GM19468 (cell line): ENCODE results near the gene DAB2.

ENCODE experiments used
- ATAC-seq: cut with Tn5 transposase; IDR thresholded peaks from one replicate; pipeline ENCODE4 v1.9.1; 2021; ENCODE audit warnings: mild to moderate bottlenecking, moderate library complexity, moderate number of reproducible peaks; ENCODE audit not compliant: unreplicated experiment; ENCODE audit errors: extremely low read depth

The DAB2 gene

DNA sequence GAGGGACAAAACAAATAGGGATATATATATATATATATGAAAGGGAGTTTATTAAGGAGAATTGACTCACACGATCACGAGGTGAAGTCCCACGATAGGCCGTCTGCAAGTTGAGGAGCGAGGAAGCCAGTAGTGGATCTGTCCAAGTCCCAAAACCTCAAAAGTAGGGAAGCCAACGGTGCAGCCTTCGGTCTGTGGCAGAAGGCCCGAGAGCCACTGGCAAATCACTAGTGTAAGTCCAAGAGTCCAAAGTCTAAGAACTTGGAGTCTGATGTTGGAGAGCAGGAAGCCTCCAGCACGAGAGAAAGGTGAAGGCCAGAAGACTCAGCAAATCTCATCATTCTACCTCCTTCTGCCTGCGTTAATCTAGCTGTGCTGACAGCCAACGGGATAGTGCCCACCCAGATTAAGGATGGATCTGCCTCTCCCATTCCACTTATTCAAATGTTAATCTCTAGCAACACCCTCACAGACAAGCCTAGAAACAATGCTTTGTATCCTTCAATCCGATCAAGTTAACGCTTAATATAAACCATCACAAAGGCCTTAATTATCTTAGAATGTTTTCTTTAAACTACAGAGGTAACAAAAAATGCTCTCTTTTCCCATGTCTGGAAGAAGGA, 23.8 kb upstream of the DAB2 start:
- no peak for ATAC-seq

DNA sequence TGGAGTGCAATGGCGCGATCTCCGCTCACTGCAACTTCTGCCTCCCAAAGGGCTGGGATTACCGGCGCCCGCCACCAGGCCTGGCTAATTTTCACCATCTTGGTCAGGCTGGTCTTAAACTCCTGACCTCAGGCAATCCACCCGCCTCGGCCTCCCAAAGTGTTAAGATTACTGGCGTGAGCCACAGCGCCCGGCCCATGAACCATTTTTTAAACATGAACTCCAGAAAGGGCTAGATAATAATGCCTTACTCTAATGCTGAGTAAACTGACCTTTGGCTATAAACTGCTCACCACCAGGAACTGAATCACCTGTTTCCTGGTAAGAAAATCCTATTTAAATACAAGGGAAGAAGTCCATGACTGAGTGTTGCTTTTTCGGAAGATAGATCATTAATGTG, 23.2 kb upstream of the DAB2 start:
- ATAC-seq, result no peak

DNA sequence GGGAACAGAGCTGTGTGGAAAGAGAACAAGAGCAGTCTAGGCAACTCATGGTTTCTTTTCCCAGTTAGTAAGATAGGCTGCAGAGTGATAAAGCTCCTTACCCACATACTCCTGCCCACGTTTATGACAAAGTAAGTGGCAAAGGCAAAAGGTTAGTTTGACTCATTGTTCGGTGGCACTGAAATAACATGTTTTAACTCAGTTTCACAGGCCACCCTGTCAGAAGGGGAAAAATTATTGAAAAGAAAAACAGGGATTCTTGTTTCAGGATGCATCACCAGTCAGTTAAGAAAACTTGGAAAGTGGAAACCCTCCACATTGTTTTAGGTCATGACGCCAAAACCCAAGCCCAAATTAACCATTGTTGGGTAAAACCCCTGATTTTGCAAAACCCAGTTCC, 22.3 kb upstream of the DAB2 start:
- ATAC-seq, result no peak

DNA sequence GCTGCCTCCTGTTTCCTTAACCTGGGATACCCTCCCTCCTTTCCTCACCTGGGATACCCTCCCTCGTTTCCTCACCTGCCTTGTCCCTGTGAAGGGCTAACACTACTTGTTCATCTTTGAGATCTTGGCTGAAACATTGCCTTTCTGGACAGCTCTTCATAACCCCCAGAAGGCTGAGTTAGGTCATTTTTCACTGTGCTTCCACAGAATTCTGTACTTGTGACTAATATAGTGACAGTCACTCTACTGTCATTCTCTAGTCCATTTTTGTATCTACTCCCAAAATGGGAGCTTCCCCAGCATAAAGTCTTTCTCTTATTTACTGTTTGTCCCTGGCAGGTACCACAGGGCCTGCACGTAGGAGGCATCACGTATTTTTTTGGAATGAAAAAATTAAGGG, 21.5 kb upstream of the DAB2 start:
- no peak for ATAC-seq

DNA sequence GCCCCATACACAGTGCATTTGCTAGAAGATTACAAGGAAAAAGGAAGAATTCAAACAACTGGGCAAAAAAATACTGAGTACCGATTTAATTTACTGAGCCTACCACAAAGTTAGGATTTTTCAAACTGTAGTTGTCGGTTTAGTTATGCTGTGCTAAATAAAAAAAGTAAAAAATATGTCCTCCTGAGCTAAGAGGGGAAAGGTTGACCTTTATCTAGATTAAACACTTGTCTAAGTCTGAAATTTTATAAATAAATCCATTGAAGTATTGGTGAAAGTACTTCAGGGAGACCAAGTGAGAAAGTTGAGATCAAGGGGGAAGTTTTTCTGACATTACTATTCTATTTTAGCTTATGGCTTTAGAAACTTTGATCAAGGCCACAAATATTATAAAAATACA, 19.1 kb upstream of the DAB2 start:
- no peak for ATAC-seq

DNA sequence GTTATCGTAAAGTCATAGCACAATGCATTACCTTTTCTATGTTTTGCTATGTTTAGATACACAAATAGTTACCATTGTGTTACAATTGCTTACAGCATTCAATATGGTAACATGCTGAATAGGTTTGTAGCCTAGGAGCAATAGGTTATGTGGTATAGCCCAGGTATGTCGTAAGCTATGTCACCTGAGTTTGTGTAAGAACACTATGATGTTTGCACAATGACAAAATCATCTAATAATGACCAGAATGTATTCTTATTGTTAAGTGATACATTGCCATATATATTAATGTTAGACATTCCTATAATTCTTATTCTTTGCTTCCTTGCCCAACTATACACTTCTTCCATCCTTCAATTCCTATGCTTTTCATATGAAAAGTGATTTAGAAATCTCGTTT, 18.2 kb upstream of the DAB2 start:
- ATAC-seq, result no peak

DNA sequence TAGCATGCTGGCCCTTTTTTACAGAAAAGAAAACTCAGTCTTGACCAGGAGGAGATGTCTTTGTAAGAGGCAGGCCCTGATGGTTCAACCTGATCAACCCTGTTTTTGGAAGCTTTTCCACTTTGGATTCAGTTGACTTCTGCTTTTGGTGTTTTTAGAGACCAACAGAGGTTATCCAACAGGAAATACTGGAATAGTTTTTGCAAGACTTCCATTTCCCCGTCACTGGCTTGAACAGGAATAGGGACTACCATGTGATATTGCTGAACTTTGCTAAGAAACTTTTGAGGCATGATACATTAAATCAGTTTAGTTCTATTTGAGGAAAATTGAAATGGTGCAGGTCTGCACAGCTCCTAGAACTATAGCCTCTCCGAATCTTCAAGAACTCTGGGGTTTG, 17.1 kb upstream of the DAB2 start:
- no peak for ATAC-seq

DNA sequence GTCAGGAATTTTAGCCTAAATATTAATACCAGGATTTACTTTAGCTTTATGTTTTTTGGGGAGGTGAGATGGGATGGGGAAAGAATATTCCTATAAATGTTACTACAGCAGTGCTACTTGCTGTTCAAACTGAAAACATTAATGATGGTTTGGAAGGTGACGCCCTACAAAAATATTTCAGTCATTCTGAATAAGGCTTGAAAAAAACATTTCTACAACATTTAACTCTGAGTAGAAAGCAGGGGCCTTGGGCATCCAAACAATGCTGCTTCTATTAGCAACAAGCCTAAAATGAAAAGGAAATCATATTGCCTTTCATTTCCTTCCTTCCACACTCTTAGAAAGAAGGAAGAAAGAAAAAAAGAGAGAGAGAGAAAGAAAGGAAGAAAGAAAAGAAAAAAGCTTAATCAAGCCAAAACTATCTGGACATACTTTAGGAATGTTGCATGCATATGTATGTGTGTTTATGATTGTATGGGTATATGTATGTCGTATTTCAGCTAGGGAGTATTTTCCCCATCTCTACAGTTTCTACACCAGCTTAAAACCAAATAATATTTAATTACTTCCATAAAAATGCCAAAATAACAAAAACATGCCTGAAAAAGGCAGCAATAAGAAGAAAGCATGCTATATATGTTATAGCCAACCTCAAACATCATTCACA, 16.3 kb upstream of the DAB2 start:
- no peak for ATAC-seq

DNA sequence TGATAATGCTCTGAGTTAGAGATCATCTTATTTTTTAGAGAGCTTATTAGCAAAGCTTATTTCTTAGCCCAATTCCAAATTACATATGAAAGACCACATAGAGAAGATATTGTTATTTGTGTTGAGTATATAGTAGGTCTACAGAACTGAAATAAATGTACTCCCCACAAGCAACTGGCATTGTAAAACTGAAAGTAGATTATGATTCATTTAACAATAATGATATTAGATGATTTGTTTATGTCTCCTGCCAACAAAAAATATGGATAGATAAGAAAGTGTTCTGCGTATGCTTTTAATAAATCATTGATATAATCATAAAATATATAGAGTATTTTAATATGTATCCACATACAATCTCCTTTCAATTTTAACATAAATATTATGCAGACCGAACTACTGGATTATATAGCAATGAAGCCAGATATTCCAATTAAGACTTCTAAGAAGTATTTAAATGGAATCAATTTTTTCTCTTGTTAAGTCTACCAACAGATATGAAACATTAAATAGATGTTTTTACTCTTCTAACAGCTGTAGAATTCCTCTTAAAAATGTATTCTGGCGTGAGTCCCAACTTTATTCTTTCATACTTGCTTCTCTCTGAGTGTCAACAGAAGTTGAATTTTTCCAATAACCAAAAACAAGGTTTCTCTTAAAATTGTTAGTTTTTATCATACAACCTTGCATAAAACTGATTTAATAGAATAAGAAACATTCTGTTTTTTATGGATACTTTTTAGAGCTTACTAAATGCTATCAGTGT, 15.6 kb upstream of the DAB2 start:
- ATAC-seq, result no peak

DNA sequence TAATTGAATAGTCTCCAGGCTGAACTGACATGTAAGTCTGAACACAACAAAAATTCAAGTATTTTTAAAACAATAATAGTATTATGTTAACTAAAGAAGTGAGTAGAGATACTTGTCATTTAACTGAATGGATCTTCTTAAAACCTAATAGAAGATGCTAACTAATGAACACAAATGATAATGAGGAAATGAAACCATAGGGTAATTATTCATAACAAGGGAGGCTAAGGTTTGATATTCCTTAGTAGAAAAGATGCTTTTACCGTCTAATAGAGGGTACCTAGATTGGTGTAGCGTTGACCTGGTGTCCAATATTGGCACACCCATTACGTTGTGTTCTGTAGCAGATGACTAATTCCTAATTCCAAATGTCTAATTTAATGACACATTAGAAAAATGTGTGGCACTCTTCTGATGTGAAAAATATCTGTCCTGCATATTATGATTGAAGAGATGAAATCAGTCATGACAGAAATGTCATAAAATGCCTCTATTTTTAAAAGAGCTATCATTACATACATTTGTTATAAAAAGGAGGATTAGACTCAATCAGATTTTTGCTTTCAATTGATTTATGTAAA, 14.9 kb upstream of the DAB2 start:
- no peak for ATAC-seq

DNA sequence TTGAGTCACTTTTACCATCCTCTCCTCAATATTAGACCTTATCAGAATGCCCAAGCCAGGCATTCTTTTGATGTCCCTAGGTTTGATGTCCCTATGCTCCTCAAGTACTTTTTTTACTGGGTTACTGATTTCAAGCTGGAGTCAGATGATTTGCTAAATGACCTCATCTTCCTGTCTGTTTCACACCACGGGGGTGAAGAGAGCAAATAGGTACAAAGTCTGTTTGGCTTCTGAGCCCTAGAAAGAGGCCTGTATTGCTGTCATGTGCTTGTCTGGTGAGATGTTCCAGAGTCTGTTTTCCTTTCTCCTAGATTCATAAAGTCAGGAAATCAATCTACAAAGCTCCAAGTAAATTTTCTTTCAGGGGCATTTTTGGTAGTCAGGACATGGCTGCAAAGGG, 12.7 kb upstream of the DAB2 start:
- no peak for ATAC-seq

DNA sequence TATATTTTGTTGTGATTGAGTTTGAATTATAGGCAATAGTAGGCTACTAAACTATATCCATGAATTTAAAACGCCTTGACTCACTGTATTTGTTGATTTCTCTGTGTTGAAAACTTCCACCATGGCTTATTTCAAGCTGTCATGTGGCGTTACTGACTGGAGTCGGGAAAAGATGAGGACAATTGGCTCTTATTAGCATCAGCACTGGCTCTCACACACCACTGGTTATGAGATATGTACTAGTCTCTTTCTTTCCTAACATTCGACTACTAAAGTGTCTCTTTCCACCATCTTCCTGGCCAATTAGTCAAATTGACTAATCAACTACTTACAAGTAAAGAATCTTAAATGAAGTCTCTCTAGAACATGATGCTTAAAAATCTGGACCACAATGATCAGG, 9.1 kb upstream of the DAB2 start:
- no peak for ATAC-seq

DNA sequence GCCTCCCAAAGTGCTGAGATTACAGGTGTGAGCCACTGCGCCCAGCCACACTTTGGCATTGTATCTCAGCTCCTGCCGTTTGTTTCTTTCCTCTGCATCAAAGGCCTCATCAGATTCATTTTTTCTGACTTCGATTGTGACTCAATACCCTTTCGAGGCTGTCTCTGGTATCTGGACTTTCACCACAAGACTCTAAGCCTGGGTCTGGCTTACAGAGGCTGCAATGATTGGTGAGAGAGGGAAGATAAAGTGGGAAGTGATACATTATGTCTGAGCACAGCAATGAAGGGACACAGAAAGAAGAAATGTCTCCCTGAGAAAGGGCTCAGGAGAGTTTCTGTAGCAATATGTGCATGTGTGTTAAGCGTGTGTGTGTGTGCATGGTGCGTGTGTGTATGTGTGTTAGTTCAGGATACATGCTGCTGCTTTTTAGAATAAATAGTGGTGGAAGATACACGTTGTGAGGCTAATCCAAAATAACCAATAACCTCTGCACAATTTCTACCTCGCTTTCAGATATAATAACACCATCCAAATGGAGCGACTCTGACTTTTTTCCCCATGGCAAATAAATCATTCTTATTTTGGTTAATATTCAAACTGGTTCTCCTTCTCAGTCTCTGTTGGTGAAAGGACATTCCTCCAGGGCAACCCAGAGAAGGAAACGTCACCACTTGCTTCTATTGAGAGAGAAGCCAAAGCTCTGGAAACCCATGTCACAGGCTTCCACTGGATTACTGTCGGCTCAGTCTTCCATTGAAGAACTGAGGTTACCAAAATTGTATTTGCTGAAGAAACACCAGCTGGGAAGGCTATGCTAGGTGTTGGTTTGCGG, 8.1 kb upstream of the DAB2 start:
- no peak for ATAC-seq

DNA sequence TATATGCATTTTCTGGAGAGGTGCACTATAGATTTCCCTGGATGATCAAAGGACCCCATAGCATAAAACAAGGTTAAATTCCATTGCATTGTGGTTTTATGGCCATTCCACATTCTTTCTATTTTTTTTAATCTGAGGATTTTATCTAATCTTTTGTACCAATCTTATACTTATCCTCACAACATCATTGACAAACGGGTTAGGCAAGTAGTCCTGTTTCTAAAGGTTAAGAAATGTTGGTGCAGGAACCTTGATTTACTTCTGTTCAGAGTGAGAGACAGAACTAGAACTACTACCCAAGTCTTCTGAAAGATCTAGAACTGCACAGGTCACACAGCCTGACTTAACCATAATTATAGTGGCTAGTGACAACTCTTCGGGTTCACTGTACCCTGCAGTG, 5.7 kb upstream of the DAB2 start:
- ATAC-seq, result no peak

DNA sequence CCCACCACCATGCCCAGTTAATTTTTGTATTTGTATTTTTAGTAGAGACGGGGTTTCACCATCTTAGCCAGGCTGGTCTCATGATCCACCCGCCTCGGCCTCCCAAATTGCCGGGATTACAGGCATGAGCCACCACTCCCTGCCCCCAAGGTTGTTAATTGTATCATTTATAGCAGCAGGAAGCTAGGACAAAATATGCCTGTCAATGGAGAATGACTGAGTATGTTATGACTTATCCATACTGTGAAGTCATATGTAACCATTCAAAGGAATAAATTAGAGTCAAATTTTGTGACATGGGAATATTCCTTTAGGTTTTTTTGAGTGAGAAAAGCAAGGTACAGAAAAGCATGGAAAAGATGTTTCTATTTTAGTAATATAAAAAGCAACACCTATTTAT, 3.9 kb upstream of the DAB2 start:
- ATAC-seq, result no peak

DNA sequence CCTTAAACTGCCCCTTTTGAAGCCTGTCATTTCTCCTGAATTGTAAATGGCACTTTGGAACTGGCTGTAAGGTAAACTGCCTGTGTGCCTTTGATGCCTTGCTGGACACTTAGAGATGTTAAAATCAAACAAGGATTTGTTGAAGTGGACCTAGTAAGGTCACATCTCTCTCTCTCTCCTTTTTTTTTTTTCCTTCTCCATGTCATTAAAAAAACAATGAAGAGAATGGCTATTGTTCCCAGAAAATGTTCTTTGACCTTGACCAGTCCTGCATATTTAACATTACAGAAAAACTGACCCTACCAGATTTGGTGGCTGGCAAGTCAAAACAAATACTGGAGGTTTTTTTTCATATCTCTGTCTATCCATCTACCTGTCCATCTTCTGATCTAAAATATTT, 2.9 kb upstream of the DAB2 start:
- ATAC-seq, result no peak

DNA sequence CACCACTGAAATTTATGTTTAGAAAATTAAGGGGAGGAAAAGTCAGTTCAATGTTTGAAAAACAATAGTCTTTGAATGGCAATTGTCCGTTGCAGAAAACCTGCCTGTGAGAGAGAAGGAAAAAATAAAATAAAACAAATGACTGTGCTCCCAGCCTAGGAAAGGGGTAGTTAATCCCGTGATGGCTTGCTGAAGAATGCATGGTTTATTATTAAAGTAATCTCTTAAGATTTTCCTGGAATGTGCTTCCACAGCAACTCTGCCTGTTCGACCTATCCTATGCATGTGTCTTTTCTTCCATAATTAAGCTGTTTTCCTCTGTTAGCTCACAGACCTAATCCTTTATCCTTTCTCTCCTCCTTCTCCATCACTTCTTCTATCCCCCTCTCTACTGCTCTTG, 2.4 kb upstream of the DAB2 start:
- ATAC-seq, result no peak

DNA sequence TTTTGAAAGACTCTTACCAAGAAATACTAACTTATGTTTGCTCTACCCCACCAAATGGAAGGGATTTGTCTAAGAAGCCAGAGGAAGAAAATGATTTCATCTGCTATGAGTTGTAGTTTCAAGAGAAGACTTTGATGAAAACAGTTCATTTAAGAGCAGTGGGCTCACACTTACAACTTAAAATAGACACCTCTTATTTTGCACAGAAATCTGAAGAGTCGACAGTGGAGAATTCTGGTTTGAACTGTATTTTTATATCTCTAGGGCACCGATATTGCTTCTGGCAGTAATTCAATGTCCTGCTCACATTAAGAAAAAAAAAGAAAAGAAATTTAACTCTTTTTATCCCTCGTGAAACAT, 1.9 kb upstream of the DAB2 start:
- ATAC-seq, result no peak

DNA sequence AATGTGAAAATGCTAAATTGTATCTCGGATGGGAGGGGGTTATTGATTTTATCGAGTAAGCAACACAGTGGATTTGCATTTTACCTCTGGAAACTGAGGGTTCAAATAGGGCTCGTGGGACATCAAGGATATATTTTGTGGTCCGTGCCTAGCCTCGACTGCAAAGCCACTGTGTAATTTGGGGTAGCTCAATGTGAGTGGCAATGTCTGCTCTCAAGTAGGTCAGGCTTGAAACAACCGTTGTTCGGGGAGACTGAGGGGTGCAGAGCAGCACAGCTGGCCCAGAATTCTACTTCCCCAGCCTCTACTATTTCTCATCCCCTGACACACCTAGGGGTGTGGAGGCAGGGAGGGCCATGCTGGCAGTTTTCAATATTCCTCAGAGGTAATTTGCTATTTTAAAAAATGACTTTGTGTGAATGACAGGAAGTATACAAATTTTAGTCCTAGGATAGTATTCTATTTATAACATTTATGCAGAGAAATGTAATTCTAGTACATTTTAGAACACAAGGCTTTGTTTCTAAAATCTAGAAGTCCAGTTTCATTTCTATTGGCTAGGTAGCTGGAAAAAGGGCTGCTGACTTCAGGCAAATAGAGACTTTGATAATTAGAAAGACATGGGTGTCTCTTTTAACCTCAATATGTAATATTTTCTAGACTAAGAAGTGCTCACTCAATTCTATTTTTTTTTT, 1.4 kb upstream of the DAB2 start:
- ATAC-seq, result no peak

DNA sequence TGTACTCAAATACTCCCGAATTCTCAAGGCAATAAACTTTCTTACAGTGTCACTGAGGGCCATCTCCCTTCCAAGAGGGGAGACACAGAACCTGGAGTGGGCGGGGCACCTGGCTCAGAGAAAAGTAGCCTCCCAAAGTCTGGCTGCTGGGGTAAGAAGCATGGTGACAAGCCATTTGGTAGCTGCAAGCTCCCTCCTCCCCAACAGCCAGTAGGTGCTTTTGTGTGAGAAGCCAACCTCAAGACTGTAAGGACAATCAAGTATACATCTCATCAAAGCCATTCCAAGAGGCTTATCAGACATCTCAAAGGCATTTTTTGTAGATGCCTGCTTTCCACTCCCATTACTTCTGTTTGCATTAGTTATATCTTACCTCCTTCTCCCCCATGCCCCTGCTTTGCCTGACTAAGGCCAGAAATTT, 1.4 kb downstream of the DAB2 start:
- no peak for ATAC-seq
